Tongue (tissue), 2 donors: Measurements from ENCODE around the gene VAV3. TPM values are rescaled to one million over a fixed set of nuclear protein-coding genes. Genes with fewer than 3 reads are reported as not detected.

Experiments used
- DNase-seq: peaks from one replicate; pipeline ENCODE4 v3.0.0-alpha.2; 2015
- total RNA-seq: library from RNA; depleted of rRNA; stranded (reverse); fragments of >200 nt; gene quantifications from one replicate; pipeline ENCODE4 v1.2.3, GENCODE V29; 2014

VAV3 gene
- total RNA-seq, 1 donor from 2014 or later, result 39.8 TPM

DNA sequence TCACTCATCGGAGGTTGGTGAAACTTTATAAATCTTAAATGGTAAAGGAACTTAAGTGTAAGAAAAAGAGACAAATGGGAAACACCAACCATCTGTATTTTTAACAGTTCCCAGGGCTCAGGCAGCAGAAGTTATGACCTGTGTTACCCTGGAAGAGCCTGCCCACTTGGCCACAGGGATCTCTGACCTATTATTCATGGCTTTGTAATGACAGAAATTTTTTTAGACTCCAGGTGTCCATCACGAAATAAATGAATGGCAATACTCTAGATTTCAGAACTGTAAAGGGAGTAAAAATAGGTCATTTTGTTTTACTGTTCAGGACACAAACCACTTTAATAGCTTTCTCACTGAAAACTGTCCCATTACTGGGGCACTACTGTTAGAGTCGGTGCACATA lies 389.8 kb downstream of the VAV3 start:
- no peak for DNase-seq

DNA sequence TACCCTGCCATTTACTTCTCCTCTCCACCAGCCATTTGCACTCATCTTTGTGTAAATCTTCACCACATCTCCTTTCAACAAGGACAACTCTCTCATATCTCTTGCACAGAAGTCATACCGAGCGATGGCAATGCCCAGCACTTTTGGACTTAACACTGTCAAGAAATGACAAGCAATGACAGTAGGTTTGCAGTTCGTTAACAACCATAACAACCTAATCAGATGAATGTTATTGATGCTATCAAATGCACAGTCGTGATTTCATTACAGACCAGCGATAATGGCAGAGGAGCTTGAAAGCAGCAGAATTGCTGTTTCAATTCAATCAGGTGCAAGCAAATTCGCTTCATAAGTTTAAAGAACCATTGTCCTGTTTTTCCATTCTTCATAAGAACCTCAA lies 390.9 kb downstream of the VAV3 start:
- no peak for DNase-seq

DNA sequence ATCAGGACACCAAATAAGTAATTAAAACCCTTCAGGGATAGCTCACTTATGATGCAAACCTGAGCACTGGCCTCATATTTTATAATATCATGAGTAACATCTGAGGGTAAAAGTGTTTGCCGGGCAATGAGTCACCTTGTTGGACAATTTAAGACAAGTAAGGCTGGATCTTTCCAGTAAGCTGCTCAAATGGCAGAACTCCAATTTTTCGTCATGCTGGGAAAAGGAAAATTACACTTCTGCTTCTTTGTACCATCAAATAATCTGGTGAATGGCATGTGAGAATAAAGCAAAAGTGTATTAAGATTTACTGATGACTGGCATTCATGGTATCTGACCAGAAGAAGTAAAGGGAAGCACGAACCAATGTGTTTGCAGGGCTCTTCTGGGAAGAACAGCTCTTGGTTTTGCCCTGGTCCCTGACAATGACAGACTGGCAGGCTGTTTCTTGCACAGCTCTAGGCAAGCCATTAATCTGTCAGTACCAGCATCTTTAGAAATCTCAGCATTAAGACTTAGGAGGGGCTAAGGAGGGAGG lies 392.2 kb downstream of the VAV3 start:
- peak; percentile 50 for DNase-seq

DNA sequence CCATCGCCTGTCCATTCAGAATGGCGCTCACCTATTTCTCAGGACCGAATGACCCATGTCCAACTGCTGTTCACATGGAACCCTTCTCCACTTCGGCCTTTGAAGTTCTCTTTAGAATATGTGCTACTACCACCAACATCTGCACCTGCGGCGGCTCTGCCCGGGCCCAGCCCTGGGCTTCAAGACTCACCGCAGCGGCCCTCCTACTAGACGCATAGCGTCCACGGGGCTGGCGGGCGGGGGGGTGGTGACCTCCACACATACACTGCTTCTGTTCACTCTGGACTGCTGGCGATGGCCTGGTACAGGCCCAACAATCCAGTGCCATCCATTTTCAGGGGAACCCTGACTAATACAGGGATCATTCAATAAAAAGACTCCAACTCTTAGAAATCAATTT lies 394.2 kb downstream of the VAV3 start:
- no peak for DNase-seq

DNA sequence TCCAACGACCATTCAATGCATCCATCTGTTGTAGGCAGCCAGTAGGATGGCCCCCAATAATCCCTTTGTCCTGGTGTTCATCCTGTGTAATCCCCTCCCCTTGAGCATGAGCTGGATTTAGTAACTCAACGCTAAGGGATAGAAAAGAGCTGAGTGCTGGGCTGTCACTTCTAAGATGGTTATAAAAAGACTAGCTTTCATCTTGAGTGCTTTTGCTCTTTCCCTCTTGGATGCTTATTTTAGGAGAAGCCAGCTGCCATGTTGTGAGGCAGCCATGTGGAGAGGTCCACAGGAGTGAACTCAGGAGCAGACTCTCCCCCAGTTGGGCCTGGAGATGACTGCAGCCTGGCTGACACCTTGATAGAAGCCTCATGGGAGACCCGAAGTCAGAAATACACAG lies 401.5 kb downstream of the VAV3 start:
- peak; percentile 51 for DNase-seq

DNA sequence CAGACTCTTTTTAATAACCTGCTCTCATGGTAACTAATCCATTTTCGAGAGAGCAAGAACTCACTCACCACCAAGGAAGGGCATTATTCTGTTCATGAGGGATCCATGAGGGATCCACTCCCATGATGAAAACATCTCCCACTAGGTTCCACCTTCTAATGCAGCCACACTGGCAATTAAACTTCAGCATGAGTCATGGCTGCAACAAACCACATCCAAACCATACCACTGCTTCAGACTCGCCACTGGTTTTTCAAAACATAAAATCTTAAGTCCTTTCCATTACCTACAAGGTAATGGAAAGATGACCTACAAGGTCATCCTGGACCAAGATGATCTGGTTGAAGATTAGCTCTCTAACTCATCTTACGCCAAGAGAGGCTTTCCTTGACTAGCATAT lies 405.1 kb downstream of the VAV3 start:
- DNase-seq, result no peak

DNA sequence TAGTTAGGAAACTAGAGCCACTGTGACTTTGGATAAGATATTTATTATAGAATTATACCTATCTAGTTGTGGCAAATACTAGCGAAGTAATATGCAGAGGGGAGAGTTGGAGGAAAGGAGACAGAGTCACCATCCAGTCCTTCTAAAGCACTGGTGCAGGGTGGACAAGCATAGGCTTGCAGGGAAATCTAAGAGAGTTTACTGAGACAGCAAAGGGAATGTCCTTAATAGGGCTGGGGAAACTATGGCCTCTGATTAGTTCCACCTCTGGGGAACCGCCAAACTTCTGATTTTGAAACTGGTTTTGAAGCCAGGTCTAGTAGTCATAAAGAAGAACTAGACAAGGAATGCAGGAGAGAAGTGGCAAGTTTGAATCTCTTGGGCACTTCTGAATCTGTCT lies 407.9 kb downstream of the VAV3 start:
- no peak for DNase-seq

DNA sequence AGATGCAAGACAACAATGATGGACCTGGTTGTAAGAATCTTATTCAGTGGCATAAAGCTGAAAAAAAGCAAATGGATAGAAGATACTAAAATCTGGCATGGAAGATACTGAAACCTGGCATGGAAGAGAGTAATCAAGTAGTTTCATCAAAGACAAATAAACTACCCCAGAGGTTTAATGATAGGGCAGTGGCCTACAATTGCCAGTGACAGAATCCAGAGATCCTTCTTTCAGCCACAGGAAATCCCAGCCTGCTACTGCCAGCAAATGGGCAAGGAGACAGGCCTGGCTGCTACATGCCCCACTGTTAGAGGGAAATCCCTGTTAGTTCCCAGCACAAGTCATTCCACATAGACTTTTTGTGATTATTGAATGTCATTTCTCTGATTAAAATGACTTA lies 409.4 kb downstream of the VAV3 start:
- no peak for DNase-seq

DNA sequence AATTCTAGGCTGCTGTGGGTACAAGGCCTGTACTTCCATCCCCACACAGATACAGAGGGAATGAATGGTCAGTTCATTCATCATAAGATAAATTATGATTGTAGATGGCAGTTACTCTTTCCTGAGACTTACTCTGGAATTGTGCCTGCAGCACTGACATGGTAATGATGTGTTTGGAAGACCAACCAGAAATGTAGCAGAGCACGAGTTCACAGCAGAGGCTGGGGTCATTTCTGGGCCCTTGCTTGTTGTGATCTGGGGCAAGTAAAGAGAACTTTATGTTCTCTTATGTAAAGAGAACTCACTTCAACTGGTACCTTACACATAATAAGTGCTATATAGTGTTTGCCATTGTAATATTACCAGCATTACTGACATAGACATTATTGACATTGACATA lies 412.2 kb downstream of the VAV3 start:
- DNase-seq, result no peak

DNA sequence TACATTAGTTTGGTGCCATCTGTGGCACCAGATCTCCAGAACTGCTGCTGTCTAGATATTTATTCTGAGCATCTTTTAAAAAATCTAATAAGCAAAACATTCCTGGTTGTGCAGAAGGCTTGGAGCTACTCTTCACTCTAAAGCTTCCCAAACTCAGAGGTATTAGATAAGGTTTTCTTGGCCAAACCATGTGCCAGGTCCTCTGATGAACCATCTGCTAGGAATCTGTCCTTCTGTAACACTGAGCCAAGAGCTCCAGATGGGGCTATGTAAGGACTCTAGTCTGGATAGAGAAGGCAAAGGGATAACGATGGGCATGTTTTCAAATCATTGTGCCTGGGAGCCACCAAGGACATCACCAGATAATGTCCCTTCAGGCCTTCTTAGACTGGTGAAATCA lies 413.5 kb downstream of the VAV3 start:
- DNase-seq, result no peak

DNA sequence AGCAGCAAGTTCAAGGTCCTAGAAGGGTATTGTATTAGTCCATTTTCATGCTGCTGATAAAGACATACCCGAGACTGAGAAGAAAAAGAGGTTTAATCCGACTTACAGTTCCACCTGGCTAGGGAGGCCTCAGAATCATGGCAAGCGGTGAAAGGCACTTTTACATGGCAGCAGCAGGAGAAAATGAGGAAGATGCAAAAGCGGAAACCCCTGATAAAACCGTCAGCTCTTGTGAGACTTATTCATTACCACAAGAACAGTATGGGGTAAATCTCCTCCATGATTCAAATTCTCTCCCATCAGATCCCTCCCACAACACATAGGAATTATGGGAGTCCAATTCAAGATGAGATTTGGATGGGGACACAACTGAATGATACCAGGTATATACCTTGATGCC lies 414.6 kb downstream of the VAV3 start:
- no peak for DNase-seq

DNA sequence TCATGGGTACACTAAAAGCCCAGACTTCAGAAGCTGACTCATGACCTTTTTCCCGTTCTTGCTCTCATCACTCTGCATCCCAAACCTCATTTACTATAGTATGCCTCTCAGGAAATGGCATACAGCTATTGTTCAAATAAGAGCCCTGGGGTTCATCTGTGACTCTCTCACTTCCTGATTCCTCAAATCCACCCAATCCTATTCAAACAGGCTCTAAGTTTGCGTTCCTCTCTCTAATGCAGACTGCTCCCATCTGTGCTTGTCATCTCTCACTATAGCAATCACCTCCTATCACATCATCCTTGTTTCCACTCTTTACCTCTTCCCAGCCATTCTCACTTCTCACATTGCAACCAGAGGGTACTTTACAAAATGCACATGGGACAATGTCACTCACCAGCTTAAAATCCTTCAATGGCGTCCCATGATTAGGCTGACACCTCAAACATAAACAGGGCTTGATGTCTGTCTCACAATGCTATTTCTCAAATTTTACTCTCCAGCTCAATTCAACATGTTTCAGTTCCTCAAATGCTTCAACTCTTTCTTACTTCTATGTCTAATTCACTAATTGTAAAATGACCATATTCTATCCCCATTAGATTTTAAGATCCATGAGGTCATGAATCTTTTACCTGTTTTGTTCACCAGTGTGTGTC lies 415.7 kb downstream of the VAV3 start:
- no peak for DNase-seq

DNA sequence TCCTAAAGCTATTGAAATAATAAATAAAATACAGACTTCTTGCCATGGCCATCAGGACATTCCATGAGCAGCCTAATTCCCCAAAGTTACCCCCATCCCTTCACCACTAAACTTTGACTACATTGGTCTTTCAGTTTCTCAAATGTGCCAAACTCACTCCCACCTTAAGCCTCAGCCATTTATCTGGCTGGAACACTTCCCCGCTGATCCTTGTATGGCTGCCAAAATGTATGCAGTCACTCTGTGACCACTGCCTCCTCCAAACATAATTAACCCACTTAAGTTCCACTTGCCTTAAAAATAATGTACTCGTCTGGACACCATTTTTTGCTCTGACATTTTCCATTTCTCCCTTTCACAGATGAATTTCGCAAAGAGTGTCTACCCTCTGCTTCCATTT lies 416.7 kb downstream of the VAV3 start:
- no peak for DNase-seq

DNA sequence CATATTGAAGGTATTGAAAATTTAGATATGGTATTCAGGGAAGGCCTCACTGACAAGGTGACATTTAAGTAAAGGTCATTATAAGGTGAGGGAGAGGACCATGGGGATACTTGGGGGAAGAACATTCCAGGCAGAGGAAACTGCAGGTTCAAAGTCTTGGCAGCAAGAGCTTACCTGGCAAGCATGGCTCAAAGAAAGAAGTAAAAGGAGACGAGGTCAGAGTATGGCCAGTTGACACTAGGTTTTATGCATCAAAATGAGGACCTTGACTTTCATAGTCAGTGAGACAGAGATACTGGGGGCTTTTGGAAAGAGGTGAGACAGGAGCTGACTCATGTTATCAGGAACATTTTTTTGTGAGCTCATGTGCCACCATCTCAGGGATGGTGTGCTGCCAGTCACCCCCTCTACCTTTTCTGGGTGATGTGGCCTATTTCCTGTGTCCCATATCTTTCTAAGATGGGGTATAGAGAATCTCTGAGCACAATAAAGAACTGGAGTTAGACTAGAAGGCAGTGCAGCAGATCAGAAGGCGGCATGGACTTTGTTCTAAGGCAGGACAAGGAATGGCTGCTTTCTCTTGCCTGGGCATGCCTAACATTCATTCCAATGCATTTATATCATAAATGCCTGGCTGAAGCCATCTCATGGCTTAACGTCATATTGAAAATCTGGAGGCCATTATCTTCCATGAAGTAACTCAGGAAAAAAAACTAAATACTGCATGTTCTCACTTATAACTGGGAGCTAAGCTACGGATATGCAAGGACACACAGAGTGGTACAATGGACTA lies 417.4 kb downstream of the VAV3 start:
- DNase-seq, result no peak

DNA sequence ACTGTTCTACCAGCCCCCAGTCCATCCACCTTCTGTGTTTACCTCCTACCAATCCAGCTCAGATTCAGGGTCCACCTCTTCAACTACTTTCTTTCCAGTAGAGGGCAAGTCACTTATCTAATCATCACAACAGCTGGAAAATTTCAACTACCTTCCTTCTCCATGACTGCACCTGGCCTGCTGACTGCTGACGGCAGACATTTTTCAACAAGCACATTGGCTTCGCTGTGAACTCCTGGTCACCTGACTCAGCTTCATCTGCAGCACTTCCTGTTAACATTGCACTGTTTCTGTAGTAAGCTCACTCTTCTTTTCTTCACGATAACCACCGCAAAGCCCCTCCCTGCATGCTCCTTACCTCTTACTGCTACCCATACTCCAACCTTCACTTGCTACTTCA lies 418.4 kb downstream of the VAV3 start:
- DNase-seq, result no peak

DNA sequence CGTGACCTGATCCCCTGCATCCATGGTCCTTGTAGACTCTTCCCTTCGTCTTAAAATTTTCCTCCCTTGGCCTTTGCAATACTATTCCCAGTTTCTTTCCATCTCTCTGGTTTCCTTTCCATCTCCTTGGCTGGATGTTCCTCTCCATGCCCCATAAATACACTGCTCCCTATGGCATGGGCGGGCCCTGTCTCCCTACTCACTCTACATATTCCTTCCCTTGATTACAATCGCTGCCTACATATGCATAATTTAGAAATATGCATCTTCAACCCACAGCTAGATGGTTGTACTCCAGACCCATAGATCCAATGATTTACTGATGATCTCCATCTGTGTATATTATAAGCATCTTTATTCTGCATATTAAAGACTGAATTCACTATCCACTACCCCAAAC lies 419.1 kb downstream of the VAV3 start:
- DNase-seq, result no peak

DNA sequence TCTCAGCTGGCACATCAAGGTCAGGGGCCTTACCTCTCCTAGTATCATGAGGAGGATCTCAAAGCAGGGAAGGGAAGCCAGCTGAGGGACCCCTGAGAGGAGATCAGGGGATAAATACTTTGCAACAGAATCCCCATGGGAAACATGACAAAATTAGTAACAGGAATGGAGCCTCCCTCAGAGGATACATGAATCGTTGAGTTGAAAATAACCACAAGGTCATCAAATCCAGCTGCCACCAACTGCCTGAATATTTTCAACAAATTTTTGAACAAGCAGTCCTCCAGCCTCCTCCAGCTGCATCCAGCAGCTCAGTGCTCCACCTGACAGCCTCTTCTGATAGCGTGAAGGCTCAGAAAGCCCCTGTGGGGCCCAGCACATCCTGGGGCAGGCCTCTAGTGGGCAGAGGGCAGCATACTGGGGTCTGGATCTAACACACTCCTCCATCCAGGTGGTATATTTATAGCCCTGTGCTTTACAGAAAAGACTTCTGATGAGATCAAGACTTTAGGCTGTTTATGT lies 419.9 kb downstream of the VAV3 start:
- DNase-seq, result no peak

DNA sequence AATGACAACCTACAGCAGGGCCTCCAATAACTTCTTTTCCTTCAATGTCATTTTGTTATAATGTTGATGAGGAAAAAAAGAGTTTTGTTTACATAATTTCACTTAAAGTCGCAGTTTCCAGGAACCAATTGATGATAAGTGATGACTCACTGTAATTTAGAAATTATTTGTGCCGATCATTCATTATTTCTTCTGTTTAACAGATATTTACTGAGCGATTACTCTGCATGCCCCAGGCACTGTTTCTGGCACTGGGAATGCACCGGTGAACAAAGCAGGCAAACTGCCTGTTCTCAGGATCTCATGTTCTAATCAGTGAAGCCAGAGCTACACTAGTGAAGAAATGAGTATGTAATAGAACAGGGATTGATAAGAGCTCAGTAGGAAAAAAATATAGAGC lies 420.7 kb downstream of the VAV3 start:
- no peak for DNase-seq

DNA sequence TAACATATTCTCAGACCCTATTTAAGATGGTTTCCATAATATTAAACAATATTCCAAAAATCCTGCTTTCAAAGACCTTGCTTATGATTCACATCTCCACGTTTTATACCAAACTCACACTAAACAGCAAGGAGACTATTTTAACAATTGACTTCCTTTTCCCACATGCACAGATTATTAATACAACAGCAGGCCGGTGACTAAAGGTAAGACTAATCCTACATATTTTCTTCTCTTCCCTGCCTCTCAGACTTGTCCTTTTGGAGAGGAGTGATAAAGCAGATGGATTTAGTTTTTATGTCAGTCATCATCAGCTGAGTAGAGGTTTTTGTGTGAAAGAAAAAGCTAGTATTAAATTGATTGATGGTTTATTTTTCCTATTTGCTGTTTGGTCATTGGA lies 423.6 kb downstream of the VAV3 start:
- no peak for DNase-seq

DNA sequence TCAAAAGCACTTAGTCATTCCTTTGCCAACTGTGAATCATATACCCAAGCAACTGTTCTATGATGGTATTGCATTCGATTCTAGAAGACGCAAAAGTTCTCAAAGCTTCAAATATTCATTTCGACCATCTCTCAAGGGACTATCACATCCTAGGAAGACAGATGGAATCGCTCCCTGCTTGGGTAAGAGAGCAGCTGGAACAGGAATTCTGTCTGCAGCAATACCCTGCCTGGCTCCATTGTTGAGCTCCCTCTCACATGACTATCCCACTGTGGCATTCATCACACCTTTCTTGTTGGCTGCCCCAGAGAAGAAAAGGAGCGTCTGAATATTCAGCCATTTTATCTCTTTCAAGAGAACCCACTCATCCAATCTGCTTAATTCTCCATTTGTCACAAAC lies 426.5 kb downstream of the VAV3 start:
- no peak for DNase-seq

DNA sequence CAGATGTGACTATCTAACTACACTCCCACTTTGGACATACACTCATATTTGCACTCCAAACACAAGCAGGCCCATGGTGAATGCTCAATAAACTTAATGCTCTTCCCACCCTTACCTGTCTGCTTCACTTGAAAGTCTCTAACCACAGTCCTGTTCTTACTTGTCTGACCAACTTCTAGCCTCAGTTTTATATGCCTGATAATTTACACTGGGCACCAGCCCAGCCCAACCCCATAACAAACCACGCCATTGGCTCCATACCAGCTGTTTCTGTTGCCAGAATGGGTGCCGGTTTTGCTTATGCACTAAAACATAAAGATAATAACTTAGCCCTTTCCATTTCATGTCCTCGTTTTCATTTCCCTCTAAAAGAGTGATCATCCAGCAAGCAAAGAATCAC lies 428.7 kb downstream of the VAV3 start:
- no peak for DNase-seq

DNA sequence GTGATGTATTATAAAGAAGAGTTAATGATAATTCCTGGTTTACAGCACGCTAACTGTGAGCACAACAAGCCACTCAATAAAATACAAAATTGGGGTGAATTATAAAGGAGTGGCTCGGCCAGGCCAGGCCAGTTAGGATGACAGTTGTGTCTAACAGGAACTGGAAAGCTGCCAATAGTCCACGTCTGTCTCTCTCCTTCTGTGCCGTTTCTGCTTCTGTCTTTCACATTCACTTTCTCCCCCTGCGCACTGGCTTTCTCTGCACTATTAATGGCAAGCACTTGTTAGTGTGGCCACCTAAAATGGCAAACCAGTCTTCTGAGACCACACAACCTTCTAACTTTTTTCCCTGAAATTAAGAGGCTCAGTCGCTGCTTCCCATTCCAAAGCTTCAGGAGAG lies 429.9 kb downstream of the VAV3 start:
- DNase-seq, result peak; percentile 37

DNA sequence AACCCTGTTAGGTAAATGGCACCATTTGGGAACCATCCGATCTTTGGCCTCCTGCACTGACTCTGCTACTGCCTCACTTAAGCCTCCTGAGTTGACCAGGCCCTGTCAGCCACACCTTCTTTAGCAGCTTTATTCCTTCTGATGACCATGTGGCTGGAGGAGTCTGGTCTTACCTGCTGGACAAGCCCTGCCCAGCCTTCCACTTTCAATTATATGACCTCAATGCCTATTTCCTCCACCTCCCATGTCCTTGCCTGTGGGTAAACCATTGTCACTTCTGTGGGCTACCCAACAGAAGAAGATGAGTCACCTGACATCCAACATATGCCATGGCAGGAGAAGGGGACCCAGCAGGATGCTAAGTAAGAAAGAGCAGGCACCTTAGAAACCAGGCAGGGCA lies 430.3 kb downstream of the VAV3 start:
- no peak for DNase-seq

DNA sequence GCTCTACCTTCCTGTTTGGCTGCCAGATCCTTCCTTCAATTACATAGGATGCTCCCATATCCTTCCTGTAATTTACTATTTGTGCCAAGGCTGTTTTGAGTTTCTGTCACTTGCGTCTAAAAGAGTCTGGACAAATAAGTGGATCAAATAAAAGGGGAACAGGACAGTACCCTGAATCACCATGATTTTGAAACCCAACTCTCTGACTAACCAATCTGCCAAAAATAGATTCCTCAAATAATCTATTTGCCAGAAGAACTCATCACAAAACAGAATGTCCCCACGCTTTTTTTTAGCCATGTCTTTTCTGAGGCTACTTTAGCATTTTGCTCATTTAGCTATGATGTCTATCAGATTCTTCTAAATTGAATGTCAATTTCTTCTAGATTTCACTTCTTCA lies 431.5 kb downstream of the VAV3 start:
- no peak for DNase-seq
